GOT3 (cell line): ENCODE results near the gene TLE4.
A peak's percentile ranks its signal among the peaks of the same experiment; 100 is the strongest.
"Not testable (repeated sequence)": the region's sequence is repeated elsewhere in the genome, so short reads cannot be mapped to it uniquely, and the experiment has no call there.

Experiments used
- DNase-seq: peaks from one replicate; lab custom pipeline; 2025; ENCODE audit warnings: mixed read lengths; lab: John Stamatoyannopoulos, UW

Gene TLE4

GRCh38 chr9:79571309-79572031 is at the start of gene TLE4:
Gene TLE4, plus strand, starts transcription at chr9:79571965. Its CDS starts 826 bp downstream, at chr9:79572791.
- DNase-seq = peak; percentile 91

- DNase-seq = no peak
These were observed 49.0 kb upstream of the TLE4 start for GRCh38 chr9:79522793-79523192.

GRCh38 chr9:79524266-79524665 is 47.5 kb upstream of the TLE4 start:
- no peak for DNase-seq

- DNase-seq = no peak
These were observed 45.6 kb upstream of the TLE4 start for GRCh38 chr9:79526149-79526672.

GRCh38 chr9:79535534-79535933 is 36.2 kb upstream of the TLE4 start:
- DNase-seq = no peak

- DNase-seq = no peak
These were observed 33.9 kb upstream of the TLE4 start for GRCh38 chr9:79537838-79538237.

- DNase-seq = no peak
These were observed 28.8 kb upstream of the TLE4 start for GRCh38 chr9:79542735-79543620.

- not testable (repeated sequence) for DNase-seq
These were observed 27.4 kb upstream of the TLE4 start for GRCh38 chr9:79544375-79544774.

- DNase-seq = no peak
These were observed 20.2 kb upstream of the TLE4 start for GRCh38 chr9:79551586-79551985.

GRCh38 chr9:79551994-79552393 is 19.8 kb upstream of the TLE4 start:
- DNase-seq = no peak

- no peak for DNase-seq
These were observed 16.2 kb upstream of the TLE4 start for GRCh38 chr9:79555474-79556089.

GRCh38 chr9:79559495-79560181 is 12.1 kb upstream of the TLE4 start:
- no peak for DNase-seq

GRCh38 chr9:79562749-79563386 is 8.9 kb upstream of the TLE4 start:
- no peak for DNase-seq

- no peak for DNase-seq
These were observed 7.7 kb upstream of the TLE4 start for GRCh38 chr9:79564105-79564504.

- DNase-seq = no peak
These were observed 6.5 kb upstream of the TLE4 start for GRCh38 chr9:79565245-79565644.

GRCh38 chr9:79567671-79568098 is 4.1 kb upstream of the TLE4 start:
- no peak for DNase-seq

GRCh38 chr9:79568337-79569101 is 3.2 kb upstream of the TLE4 start:
- DNase-seq = no peak

GRCh38 chr9:79569814-79570447 is 1.8 kb upstream of the TLE4 start:
- DNase-seq = no peak

- DNase-seq = no peak
These were observed 1.1 kb upstream of the TLE4 start for GRCh38 chr9:79570448-79571308.
